ENCODE data around the gene CCL8.
"Not testable (repeated sequence)": the region's sequence is repeated elsewhere in the genome, so short reads cannot be mapped to it uniquely, and the experiment has no call there.

The CCL8 gene

GRCh38 chr17:34314279-34314678, 5.0 kb upstream of the CCL8 start:
- no peak for DNase-seq (ENCODE audit: low read depth, low spot score)

GRCh38 chr17:34318474-34318873, 761 bp upstream of the CCL8 start:
- DNase-seq (ENCODE audit: low read depth, low spot score) = no peak

GRCh38 chr17:34321964-34322363, 2.7 kb downstream of the CCL8 start:
- no peak for DNase-seq (ENCODE audit: low read depth, low spot score)

- not testable (repeated sequence) for DNase-seq (ENCODE audit: low read depth, low spot score)
Observed at GRCh38 chr17:34327580-34327979, 8.3 kb downstream of the CCL8 start.

GRCh38 chr17:34337701-34338100, 18.5 kb downstream of the CCL8 start:
- DNase-seq (ENCODE audit: low read depth, low spot score) = no peak

- no peak for DNase-seq (ENCODE audit: low read depth, low spot score)
Observed at GRCh38 chr17:34339138-34339770, 20.0 kb downstream of the CCL8 start.

GRCh38 chr17:34341916-34342315, 22.7 kb downstream of the CCL8 start:
- DNase-seq (ENCODE audit: low read depth, low spot score) = no peak

GRCh38 chr17:34347063-34347462, 27.8 kb downstream of the CCL8 start:
- DNase-seq (ENCODE audit: low read depth, low spot score) = no peak

- DNase-seq (ENCODE audit: low read depth, low spot score) = no peak
Observed at GRCh38 chr17:34349751-34350150, 30.5 kb downstream of the CCL8 start.

GRCh38 chr17:34351096-34351495, 31.9 kb downstream of the CCL8 start:
- peak; percentile 9 for DNase-seq (ENCODE audit: low read depth, low spot score)

GRCh38 chr17:34352191-34352590, 33.0 kb downstream of the CCL8 start:
- no peak for DNase-seq (ENCODE audit: low read depth, low spot score)

GRCh38 chr17:34354637-34355036, 35.4 kb downstream of the CCL8 start:
- DNase-seq (ENCODE audit: low read depth, low spot score) = no peak

- DNase-seq (ENCODE audit: low read depth, low spot score) = no peak
Observed at GRCh38 chr17:34356194-34356593, 37.0 kb downstream of the CCL8 start, which contains the start of gene CCL13. Gene CCL13 (plus strand): TSS chr17:34356480. CDS start chr17:34356527, 47 bp downstream.

- no peak for DNase-seq (ENCODE audit: low read depth, low spot score)
Observed at GRCh38 chr17:34357398-34357797, 38.2 kb downstream of the CCL8 start.

- no peak for DNase-seq (ENCODE audit: low read depth, low spot score)
Observed at GRCh38 chr17:34358631-34359030, 39.4 kb downstream of the CCL8 start.

- no peak for DNase-seq (ENCODE audit: low read depth, low spot score)
Observed at GRCh38 chr17:34360601-34361270, 41.5 kb downstream of the CCL8 start.

GRCh38 chr17:34361478-34362061, 42.3 kb downstream of the CCL8 start:
- DNase-seq (ENCODE audit: low read depth, low spot score) = peak; percentile 94

- no peak for DNase-seq (ENCODE audit: low read depth, low spot score)
Observed at GRCh38 chr17:34363183-34363661, 44.0 kb downstream of the CCL8 start, which contains the start of gene CCL1. Gene CCL1 (minus strand): TSS chr17:34363233. CDS start chr17:34363161, 72 bp downstream.

- DNase-seq (ENCODE audit: low read depth, low spot score) = no peak
Observed at GRCh38 chr17:34364751-34365150, 45.5 kb downstream of the CCL8 start.

GRCh38 chr17:34365340-34365739, 46.1 kb downstream of the CCL8 start:
- no peak for DNase-seq (ENCODE audit: low read depth, low spot score)

GRCh38 chr17:34366010-34366409, 46.8 kb downstream of the CCL8 start:
- no peak for DNase-seq (ENCODE audit: low read depth, low spot score)

GRCh38 chr17:34366529-34367107, 47.4 kb downstream of the CCL8 start:
- DNase-seq (ENCODE audit: low read depth, low spot score) = no peak
